Measurements from ENCODE around the gene NKAIN2.
"Not testable (repeated sequence)": the region's sequence is repeated elsewhere in the genome, so short reads cannot be mapped to it uniquely, and the experiment has no call there.

NKAIN2 gene

DNA sequence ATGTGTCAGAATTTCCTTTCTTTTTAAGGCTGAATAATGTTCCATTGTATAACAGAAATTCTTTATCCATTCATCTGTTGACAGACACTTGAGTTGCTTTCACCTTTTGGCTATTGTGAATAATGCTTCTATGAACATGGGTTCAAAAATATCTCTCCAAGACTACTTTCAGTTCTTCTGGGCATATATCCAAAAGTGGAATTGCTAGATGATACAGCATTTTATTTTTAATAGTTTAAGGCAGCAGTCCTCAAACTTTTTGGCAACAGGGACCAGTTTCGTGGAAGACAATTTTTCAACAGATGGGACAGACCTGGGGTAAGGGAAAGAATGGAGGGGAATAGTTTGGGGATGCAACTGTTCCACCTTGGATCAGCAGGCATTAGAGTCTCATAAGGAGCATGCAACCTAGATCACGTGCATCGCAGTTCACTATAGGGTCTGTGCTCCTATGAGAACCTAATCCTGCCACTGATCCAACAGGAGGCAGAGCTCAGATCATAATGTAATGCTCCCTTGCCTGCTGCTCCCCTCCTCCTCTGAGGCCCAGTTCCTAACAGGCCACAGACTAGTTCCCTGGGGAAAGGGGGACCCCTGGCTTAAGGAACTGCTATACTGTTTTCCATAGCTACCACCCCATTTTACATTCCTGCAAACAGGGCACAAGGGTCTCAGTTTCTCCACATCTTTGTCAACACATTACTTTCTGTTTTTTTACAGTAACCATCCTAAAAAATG lies 918.6 kb downstream of the NKAIN2 start:
- WGBS, 2 experiments = 94 to 95% methylated on average over 3 of the region's 3 CpGs

DNA sequence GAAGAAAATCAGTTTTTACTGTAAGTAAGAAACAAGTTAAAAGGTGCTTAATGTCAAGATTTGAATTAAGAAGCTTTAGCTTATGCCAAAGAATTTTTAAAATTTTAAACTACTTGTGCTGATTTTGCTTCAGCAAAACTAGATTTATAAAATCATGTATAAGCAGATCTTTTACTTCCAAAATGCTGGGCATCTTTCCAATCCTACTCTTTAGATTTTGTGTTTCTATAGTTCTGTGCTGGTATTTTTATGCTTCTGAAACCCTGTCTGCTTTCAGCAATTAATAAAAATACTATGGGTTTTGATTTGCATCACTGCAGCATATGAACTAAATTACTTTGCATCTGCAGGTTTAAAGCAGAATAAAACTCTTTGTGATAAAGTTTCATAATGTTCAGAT lies 920.0 kb downstream of the NKAIN2 start:
- Histone ChIP-seq H3K27ac (ENCODE audit: insufficient read depth, low read depth, low read length, poor library complexity, severe bottlenecking) (no peak overlapping the region), H3K4me1 (ENCODE audit: control insufficient read depth, insufficient read depth, low read length) (no peaks in the 10 kb centered on the region), H3K4me3 (ENCODE audit: insufficient read depth, low read depth, low read length) (no peak overlapping the region), H3K27me3 (ENCODE audit: control insufficient read depth, insufficient read depth, low read length, poor library complexity, severe bottlenecking) (no peaks in the 10 kb centered on the region), H3K9me3 (ENCODE audit: control insufficient read depth, low read length) (no peaks in the 10 kb centered on the region), H3K36me3 (ENCODE audit: control insufficient read depth, insufficient read depth, low read length) (no peaks in the 10 kb centered on the region)

More for the DNA sequence above, 918.6 kb downstream of the NKAIN2 start:
- no peaks in the 10 kb centered on the region for H3K9me3 ChIP-seq (ENCODE audit: control insufficient read depth, low read length)
- no peaks in the 10 kb centered on the region for H3K27me3 ChIP-seq (ENCODE audit: control insufficient read depth, insufficient read depth, low read length, poor library complexity, severe bottlenecking)
- no peaks in the 10 kb centered on the region for H3K4me1 ChIP-seq (ENCODE audit: control insufficient read depth, insufficient read depth, low read length)
- H3K4me3 ChIP-seq (ENCODE audit: insufficient read depth, low read depth, low read length) = no peak overlapping the region
- H3K36me3 ChIP-seq (ENCODE audit: control insufficient read depth, insufficient read depth, low read length) = no peaks in the 10 kb centered on the region
- no peak overlapping the region for H3K27ac ChIP-seq (ENCODE audit: insufficient read depth, low read depth, low read length, poor library complexity, severe bottlenecking)

DNA sequence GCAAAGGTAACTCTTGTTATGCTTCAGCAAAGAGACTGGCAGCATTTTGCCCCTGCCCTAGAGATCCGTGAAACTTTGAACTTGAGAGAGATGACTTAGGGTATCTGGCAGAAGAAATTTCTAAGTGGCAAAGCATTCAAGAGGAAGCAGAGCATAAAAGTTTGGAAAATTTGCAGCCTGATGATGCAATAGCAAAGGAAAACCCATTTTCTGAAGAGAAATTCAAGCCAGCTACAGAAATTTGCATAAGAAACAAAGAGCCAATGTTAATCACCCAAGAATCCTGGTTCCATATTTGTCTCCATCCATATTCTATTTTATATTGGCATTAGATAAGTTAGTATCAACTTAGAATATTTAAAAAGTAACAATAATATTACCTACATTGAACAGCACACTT lies 934.1 kb downstream of the NKAIN2 start:
- H3K4me1 ChIP-seq (ENCODE audit: control insufficient read depth, insufficient read depth, low read length); H3K9me3 ChIP-seq (ENCODE audit: control insufficient read depth, low read length); H3K4me3 ChIP-seq (ENCODE audit: insufficient read depth, low read depth, low read length); H3K27me3 ChIP-seq (ENCODE audit: control insufficient read depth, insufficient read depth, low read length, poor library complexity, severe bottlenecking); H3K36me3 ChIP-seq (ENCODE audit: control insufficient read depth, insufficient read depth, low read length); H3K27ac ChIP-seq (ENCODE audit: insufficient read depth, low read depth, low read length, poor library complexity, severe bottlenecking): not testable (repeated sequence)
- WGBS, 2 experiments = 81 to 98% methylated on average over 1 of the region's 1 CpG

DNA sequence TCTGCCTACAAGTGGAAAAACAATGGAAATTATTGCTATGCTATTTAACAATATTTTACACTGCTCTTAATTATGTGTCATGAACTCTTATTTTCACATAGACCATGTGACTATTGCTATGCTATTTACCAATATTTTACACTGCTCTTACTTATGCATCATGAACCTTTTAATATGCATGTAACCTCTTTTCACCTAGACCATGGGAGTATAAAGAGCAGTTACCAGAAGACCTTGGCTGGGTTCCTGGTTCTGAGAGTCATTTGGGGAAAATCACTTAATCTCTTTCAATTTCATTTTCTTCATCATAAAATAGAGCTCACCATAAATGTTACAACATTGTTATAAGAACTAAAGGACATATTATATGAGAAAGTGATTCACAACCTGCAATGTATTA lies 934.8 kb downstream of the NKAIN2 start:
- no peak overlapping the region for H3K27ac ChIP-seq (ENCODE audit: insufficient read depth, low read depth, low read length, poor library complexity, severe bottlenecking)
- no peaks in the 10 kb centered on the region for H3K36me3 ChIP-seq (ENCODE audit: control insufficient read depth, insufficient read depth, low read length)
- H3K4me3 ChIP-seq (ENCODE audit: insufficient read depth, low read depth, low read length) = no peak overlapping the region
- H3K27me3 ChIP-seq (ENCODE audit: control insufficient read depth, insufficient read depth, low read length, poor library complexity, severe bottlenecking) = no peaks in the 10 kb centered on the region
- no peaks in the 10 kb centered on the region for H3K9me3 ChIP-seq (ENCODE audit: control insufficient read depth, low read length)
- H3K4me1 ChIP-seq (ENCODE audit: control insufficient read depth, insufficient read depth, low read length) = no peaks in the 10 kb centered on the region

DNA sequence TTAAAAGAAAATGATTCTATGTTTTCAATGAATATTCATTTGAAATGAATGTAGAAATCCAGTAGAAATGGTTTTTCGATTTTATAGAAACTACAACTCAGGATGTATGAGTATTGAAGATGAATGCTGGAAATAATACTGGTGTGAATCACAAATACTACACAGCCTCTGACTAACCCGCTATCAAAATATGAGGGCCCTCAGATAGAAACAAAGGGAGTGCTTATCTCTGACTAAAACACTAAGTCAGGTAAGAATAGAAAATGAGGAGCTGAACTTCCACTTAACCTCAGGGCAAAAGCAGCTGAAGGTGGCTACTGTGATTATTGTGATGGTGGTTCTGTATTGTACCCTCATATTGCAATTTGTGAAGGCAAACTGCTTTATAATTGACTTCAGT lies 937.7 kb downstream of the NKAIN2 start:
- 89% methylated on average over 2 of the region's 2 CpGs; no CpG with 5 or more reads in 1 of the 2 experiments for WGBS, 2 experiments
- Histone ChIP-seq H3K9me3 (ENCODE audit: control insufficient read depth, low read length) (no peaks in the 10 kb centered on the region), H3K27me3 (ENCODE audit: control insufficient read depth, insufficient read depth, low read length, poor library complexity, severe bottlenecking) (no peaks in the 10 kb centered on the region), H3K36me3 (ENCODE audit: control insufficient read depth, insufficient read depth, low read length) (no peaks in the 10 kb centered on the region), H3K4me1 (ENCODE audit: control insufficient read depth, insufficient read depth, low read length) (no peaks in the 10 kb centered on the region), H3K4me3 (ENCODE audit: insufficient read depth, low read depth, low read length) (no peak overlapping the region), H3K27ac (ENCODE audit: insufficient read depth, low read depth, low read length, poor library complexity, severe bottlenecking) (no peak overlapping the region)

DNA sequence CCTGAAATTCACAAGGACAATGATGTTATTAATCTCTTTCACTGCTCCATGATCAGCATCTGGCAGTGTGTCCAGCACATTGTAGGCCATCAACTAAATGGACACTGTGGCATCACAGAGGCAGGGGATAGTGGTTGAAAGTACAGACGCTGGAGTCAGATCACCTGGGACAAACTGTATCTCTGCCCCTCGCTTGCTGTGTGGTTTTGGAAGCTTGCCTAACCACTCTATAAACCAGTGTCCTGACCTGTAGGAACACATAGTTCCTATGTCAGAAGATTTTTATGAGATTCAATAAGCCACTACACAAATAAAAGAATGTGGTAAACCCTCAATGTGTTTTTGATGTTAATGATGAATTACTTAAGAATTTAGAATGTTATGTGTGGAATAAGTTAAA lies 939.3 kb downstream of the NKAIN2 start:
- WGBS, 2 experiments = 95 to 97% methylated on average over 2 of the region's 2 CpGs
- H3K36me3 ChIP-seq (ENCODE audit: control insufficient read depth, insufficient read depth, low read length) = no peaks in the 10 kb centered on the region
- no peaks in the 10 kb centered on the region for H3K4me1 ChIP-seq (ENCODE audit: control insufficient read depth, insufficient read depth, low read length)
- H3K27ac ChIP-seq (ENCODE audit: insufficient read depth, low read depth, low read length, poor library complexity, severe bottlenecking) = no peak overlapping the region
- no peaks in the 10 kb centered on the region for H3K27me3 ChIP-seq (ENCODE audit: control insufficient read depth, insufficient read depth, low read length, poor library complexity, severe bottlenecking)
- H3K9me3 ChIP-seq (ENCODE audit: control insufficient read depth, low read length) = no peaks in the 10 kb centered on the region
- H3K4me3 ChIP-seq (ENCODE audit: insufficient read depth, low read depth, low read length) = no peak overlapping the region

DNA sequence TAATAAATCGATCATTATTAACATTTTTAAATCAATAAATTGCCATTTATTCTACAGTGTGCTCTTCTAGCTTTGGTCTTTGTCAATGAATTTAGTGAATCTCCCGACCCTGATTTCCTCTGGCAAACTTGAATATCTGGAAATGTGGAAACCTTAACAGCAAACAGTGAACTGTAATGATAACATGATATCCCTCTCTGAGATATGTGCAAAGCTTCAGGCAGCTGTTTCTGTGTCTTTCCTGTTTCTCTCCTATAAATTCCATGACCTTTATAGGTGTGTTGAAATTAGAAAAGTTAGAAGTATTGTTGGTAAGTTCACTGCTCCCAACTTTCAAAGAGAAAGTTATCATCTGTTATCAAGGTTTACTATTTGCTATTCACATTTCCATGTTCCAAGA lies 939.8 kb downstream of the NKAIN2 start:
- no peak overlapping the region for H3K4me3 ChIP-seq (ENCODE audit: insufficient read depth, low read depth, low read length)
- H3K27me3 ChIP-seq (ENCODE audit: control insufficient read depth, insufficient read depth, low read length, poor library complexity, severe bottlenecking) = no peaks in the 10 kb centered on the region
- WGBS, 2 experiments = 90 to 92% methylated on average over 1 to 2 of the region's 2 CpGs
- H3K4me1 ChIP-seq (ENCODE audit: control insufficient read depth, insufficient read depth, low read length) = no peaks in the 10 kb centered on the region
- no peak overlapping the region for H3K27ac ChIP-seq (ENCODE audit: insufficient read depth, low read depth, low read length, poor library complexity, severe bottlenecking)
- H3K36me3 ChIP-seq (ENCODE audit: control insufficient read depth, insufficient read depth, low read length) = no peaks in the 10 kb centered on the region
- H3K9me3 ChIP-seq (ENCODE audit: control insufficient read depth, low read length) = no peaks in the 10 kb centered on the region

DNA sequence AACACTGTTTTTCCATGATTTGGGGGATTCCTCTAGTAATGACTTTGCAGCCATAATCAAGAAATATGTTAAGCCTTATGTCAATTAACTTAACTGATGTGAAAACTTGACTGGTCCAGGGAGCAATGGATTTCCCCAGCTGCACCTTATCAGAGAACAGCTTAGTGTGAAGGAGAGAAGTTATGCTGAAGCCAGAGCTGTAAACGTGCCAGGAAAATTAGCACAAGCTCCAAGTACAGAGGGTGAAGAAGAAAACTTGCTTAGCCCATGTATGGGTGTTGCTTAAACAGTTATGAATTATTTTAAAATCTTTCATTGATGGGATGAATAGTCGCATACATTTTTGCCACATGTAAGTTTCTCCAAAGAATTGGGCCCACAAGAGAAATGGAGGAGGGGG lies 943.7 kb downstream of the NKAIN2 start:
- Histone ChIP-seq H3K27me3 (ENCODE audit: control insufficient read depth, insufficient read depth, low read length, poor library complexity, severe bottlenecking) (no peaks in the 10 kb centered on the region), H3K4me1 (ENCODE audit: control insufficient read depth, insufficient read depth, low read length) (no peaks in the 10 kb centered on the region), H3K9me3 (ENCODE audit: control insufficient read depth, low read length) (no peaks in the 10 kb centered on the region), H3K36me3 (ENCODE audit: control insufficient read depth, insufficient read depth, low read length) (no peaks in the 10 kb centered on the region), H3K4me3 (ENCODE audit: insufficient read depth, low read depth, low read length) (no peak overlapping the region), H3K27ac (ENCODE audit: insufficient read depth, low read depth, low read length, poor library complexity, severe bottlenecking) (no peak overlapping the region)
- WGBS, 2 experiments = 91 to 96% methylated on average over 2 of the region's 2 CpGs

DNA sequence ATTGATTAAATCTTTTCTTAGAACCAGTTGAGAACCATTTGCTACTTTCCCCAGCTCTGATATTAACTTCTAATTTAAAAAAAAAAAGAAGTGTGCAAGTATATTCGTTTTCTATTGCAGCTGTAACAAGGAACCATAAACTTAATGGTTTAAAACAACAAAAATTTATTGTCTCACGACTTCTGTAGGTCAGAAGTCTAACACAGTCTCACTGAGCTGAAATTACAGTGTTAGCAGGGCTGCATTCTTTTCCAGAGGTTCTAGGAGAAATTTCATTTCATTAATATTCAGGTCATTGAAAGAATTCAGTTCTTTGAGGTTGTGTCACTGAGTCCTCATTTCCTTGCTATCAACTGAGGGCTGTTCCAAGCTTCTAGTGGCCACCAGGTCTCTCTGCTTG lies 945.1 kb downstream of the NKAIN2 start:
- Histone ChIP-seq H3K27me3 (ENCODE audit: control insufficient read depth, insufficient read depth, low read length, poor library complexity, severe bottlenecking) (no peaks in the 10 kb centered on the region), H3K27ac (ENCODE audit: insufficient read depth, low read depth, low read length, poor library complexity, severe bottlenecking) (no peak overlapping the region), H3K9me3 (ENCODE audit: control insufficient read depth, low read length) (no peaks in the 10 kb centered on the region), H3K4me3 (ENCODE audit: insufficient read depth, low read depth, low read length) (no peak overlapping the region), H3K4me1 (ENCODE audit: control insufficient read depth, insufficient read depth, low read length) (no peaks in the 10 kb centered on the region), H3K36me3 (ENCODE audit: control insufficient read depth, insufficient read depth, low read length) (no peaks in the 10 kb centered on the region)
- WGBS, 2 experiments = 82 to 96% methylated on average over 2 of the region's 2 CpGs

DNA sequence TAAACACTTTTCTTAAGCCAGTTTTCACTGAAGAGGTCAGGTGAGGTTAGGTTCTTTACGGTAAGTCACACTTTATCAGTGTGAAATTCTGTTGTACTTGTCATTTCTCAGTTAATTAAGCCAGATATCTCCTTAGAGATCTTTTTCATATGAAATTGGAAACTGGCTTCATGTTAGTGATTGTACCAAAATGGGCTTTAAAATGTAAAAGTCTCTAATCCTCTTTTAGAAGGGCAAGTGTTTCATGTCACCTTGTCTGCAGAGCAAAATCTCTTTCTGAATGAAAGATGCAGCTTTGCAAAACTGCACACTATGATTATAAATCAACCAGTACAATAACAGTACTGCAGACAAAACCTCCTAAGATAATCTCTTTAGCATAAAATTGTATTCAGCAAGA lies 949.3 kb downstream of the NKAIN2 start:
- Histone ChIP-seq H3K4me3 (ENCODE audit: insufficient read depth, low read depth, low read length) (no peak overlapping the region), H3K27ac (ENCODE audit: insufficient read depth, low read depth, low read length, poor library complexity, severe bottlenecking) (no peak overlapping the region), H3K4me1 (ENCODE audit: control insufficient read depth, insufficient read depth, low read length) (no peaks in the 10 kb centered on the region), H3K36me3 (ENCODE audit: control insufficient read depth, insufficient read depth, low read length) (no peaks in the 10 kb centered on the region), H3K27me3 (ENCODE audit: control insufficient read depth, insufficient read depth, low read length, poor library complexity, severe bottlenecking) (no peaks in the 10 kb centered on the region), H3K9me3 (ENCODE audit: control insufficient read depth, low read length) (no peaks in the 10 kb centered on the region)
- 88% methylated on average over 1 of the region's 1 CpG; no CpG with 5 or more reads in 1 of the 2 experiments for WGBS, 2 experiments

Data from ectodermal cell (in vitro differentiated cells).